Spinal cord (tissue), 4 donors: Measurements from ENCODE around the gene LY6G6C. TPM values are rescaled to one million over a fixed set of nuclear protein-coding genes. Genes with fewer than 3 reads are reported as not detected.

ENCODE experiments used
- polyA plus RNA-seq, 2 donors: library from polyadenylated mRNA; unstranded; fragments of 120-200 nt; gene quantifications; one replicate each; pipeline ENCODE4 v1.2.1, GENCODE V29; 2013; ENCODE audit not compliant: insufficient read length in 2 of 2
- small RNA-seq: library from RNA; depleted of rRNA; stranded (forward); fragments of <200 nt; gene quantifications from one replicate; pipeline ENCODE3, GENCODE V24; 2014; ENCODE audit warnings: low replicate concordance
- total RNA-seq, 2 donors: library from RNA; depleted of rRNA in 1 of 2; stranded (reverse); fragments of 120-200 nt in 1 of 2; fragments of >200 nt in 1 of 2; gene quantifications; one replicate each; pipeline versions ENCODE4 v1.2.3 to v1.2.4, GENCODE V29; 2013 to 2014

LY6G6C gene
- total and polyA plus RNA-seq, 4 donors: 0.17 to 1.2 (median 0.71) TPM; not detected in 1

Small RNAs within 50 kb of the gene (small RNA-seq; reads per million reads assigned to genes)
- gene LY6G6D: not detected
- gene MIR4646: not detected
- not detected for gene MSH5-SAPCD1
- gene RNU6-850P: not detected
- not detected for gene SAPCD1

Other genes starting within 250 kb of the LY6G6C start
Only the 30 nearest of the 41 such genes appear.
- gene LTA, start 149.5 kb downstream of the LY6G6C start, total RNA-seq: under 1 TPM in 1 of 2 donors, not detected in 1; 0.11 TPM
- under 1 TPM; 0.22 to 0.27 TPM for gene LTA, start 149.5 kb downstream of the LY6G6C start, polyA plus RNA-seq
- gene TNF, start 146.2 kb downstream of the LY6G6C start, total RNA-seq: under 1 TPM in 1 of 2 donors, not detected in 1; 0.39 TPM
- under 1 TPM in 1 of 2 donors, not detected in 1; 0.40 TPM for gene TNF, start 146.2 kb downstream of the LY6G6C start, polyA plus RNA-seq
- gene LTB, start 139.3 kb downstream of the LY6G6C start, total RNA-seq: 1 to 10 TPM in 1 of 2 donors, under 1 TPM in 1; 0.55 to 1.9 TPM
- gene LTB, start 139.3 kb downstream of the LY6G6C start, polyA plus RNA-seq: under 1 TPM; 0.35 to 0.50 TPM
- 10 to 100 TPM; 10.8 to 15.2 TPM for gene LST1, start 135.5 kb downstream of the LY6G6C start, total RNA-seq
- 10 to 100 TPM in 1 of 2 donors, 1 to 10 TPM in 1; 9.0 to 12.6 TPM for gene LST1, start 135.5 kb downstream of the LY6G6C start, polyA plus RNA-seq
- gene NCR3, start 128.7 kb downstream of the LY6G6C start, total RNA-seq: not detected
- gene NCR3, start 128.7 kb downstream of the LY6G6C start, polyA plus RNA-seq: not detected
- gene AIF1, start 106.5 kb downstream of the LY6G6C start, total RNA-seq: 10 to 100 TPM; 35.5 to 55.0 TPM
- gene AIF1, start 106.5 kb downstream of the LY6G6C start, polyA plus RNA-seq: 10 to 100 TPM; 27.8 to 42.5 TPM
- gene PRRC2A, start 101.0 kb downstream of the LY6G6C start, total RNA-seq: 10 to 100 TPM; 48.7 to 79.6 TPM
- gene PRRC2A, start 101.0 kb downstream of the LY6G6C start, polyA plus RNA-seq: 100 to 1,000 TPM; 241 to 250 TPM
- gene BAG6, start 69.1 kb downstream of the LY6G6C start, total RNA-seq: 100 to 1,000 TPM in 1 of 2 donors, 10 to 100 TPM in 1; 88.9 to 184 TPM
- gene BAG6, start 69.1 kb downstream of the LY6G6C start, polyA plus RNA-seq: 100 to 1,000 TPM; 249 to 255 TPM
- 1 to 10 TPM in 1 of 2 donors, under 1 TPM in 1; 0.40 to 5.7 TPM for gene APOM, start 65.9 kb downstream of the LY6G6C start, total RNA-seq
- 1 to 10 TPM; 6.7 to 9.5 TPM for gene APOM, start 65.9 kb downstream of the LY6G6C start, polyA plus RNA-seq
- 10 to 100 TPM; 12.4 to 23.1 TPM for gene C6orf47, start 61.0 kb downstream of the LY6G6C start, total RNA-seq
- gene C6orf47, start 61.0 kb downstream of the LY6G6C start, polyA plus RNA-seq: 10 to 100 TPM; 16.8 to 17.8 TPM
- 10 to 100 TPM in 1 of 2 donors, 1 to 10 TPM in 1; 9.1 to 15.3 TPM for gene GPANK1, start 56.7 kb downstream of the LY6G6C start, total RNA-seq
- 10 to 100 TPM; 16.9 to 19.9 TPM for gene GPANK1, start 56.7 kb downstream of the LY6G6C start, polyA plus RNA-seq
- gene CSNK2B, start 55.7 kb downstream of the LY6G6C start, total RNA-seq: 100 to 1,000 TPM in 1 of 2 donors, 10 to 100 TPM in 1; 54.3 to 183 TPM
- 100 to 1,000 TPM; 213 to 215 TPM for gene CSNK2B, start 55.7 kb downstream of the LY6G6C start, polyA plus RNA-seq
- 1 to 10 TPM; 2.1 to 8.6 TPM for gene LY6G5B, start 51.8 kb downstream of the LY6G6C start, total RNA-seq
- 10 to 100 TPM; 17.6 to 35.6 TPM for gene LY6G5B, start 51.8 kb downstream of the LY6G6C start, polyA plus RNA-seq
- 1 to 10 TPM in 1 of 2 donors, under 1 TPM in 1; 0.40 to 3.3 TPM for gene LY6G5C, start 40.7 kb downstream of the LY6G6C start, total RNA-seq
- gene LY6G5C, start 40.7 kb downstream of the LY6G6C start, polyA plus RNA-seq: 10 to 100 TPM in 1 of 2 donors, 1 to 10 TPM in 1; 8.5 to 13.1 TPM
- gene ABHD16A, start 18.4 kb downstream of the LY6G6C start, total RNA-seq: 10 to 100 TPM; 51.8 to 83.6 TPM
- 10 to 100 TPM; 72.0 to 85.8 TPM for gene ABHD16A, start 18.4 kb downstream of the LY6G6C start, polyA plus RNA-seq
- gene LY6G6F, start 14.9 kb downstream of the LY6G6C start, total RNA-seq: under 1 TPM in 1 of 2 donors, not detected in 1; 0.30 TPM
- under 1 TPM in 1 of 2 donors, not detected in 1; 0.27 TPM for gene LY6G6F, start 14.9 kb downstream of the LY6G6C start, polyA plus RNA-seq
- 1 to 10 TPM; 1.1 to 6.6 TPM for gene LY6G6D, start 6.4 kb downstream of the LY6G6C start, total RNA-seq
- gene LY6G6D, start 6.4 kb downstream of the LY6G6C start, polyA plus RNA-seq: 1 to 10 TPM in 1 of 2 donors, under 1 TPM in 1; 0.51 to 2.3 TPM
- gene MPIG6B, start 1.6 kb upstream of the LY6G6C start, total RNA-seq: under 1 TPM in 1 of 2 donors, not detected in 1; 0.17 TPM
- gene MPIG6B, start 1.6 kb upstream of the LY6G6C start, polyA plus RNA-seq: 1 to 10 TPM in 1 of 2 donors, under 1 TPM in 1; 0.81 to 1.3 TPM
- gene DDAH2, start 7.6 kb upstream of the LY6G6C start, total RNA-seq: 100 to 1,000 TPM in 1 of 2 donors, 10 to 100 TPM in 1; 62.9 to 207 TPM
- 100 to 1,000 TPM; 159 to 178 TPM for gene DDAH2, start 7.6 kb upstream of the LY6G6C start, polyA plus RNA-seq
- 100 to 1,000 TPM in 1 of 2 donors, 10 to 100 TPM in 1; 96.3 to 322 TPM for gene CLIC1, start 14.8 kb upstream of the LY6G6C start, total RNA-seq
- 10 to 100 TPM; 73.5 to 87.1 TPM for gene CLIC1, start 14.8 kb upstream of the LY6G6C start, polyA plus RNA-seq
- 10 to 100 TPM in 1 of 2 donors, 1 to 10 TPM in 1; 6.2 to 20.2 TPM for gene MSH5, start 18.3 kb upstream of the LY6G6C start, total RNA-seq
- 10 to 100 TPM; 18.9 to 38.8 TPM for gene MSH5, start 18.3 kb upstream of the LY6G6C start, polyA plus RNA-seq
- 1 to 10 TPM; 3.4 to 9.5 TPM for gene SAPCD1, start 40.9 kb upstream of the LY6G6C start, total RNA-seq
- gene SAPCD1, start 40.9 kb upstream of the LY6G6C start, polyA plus RNA-seq: 10 to 100 TPM; 10.5 to 11.1 TPM
- gene VWA7, start 55.6 kb upstream of the LY6G6C start, total RNA-seq: 1 to 10 TPM; 1.8 to 2.9 TPM
- 1 to 10 TPM; 4.0 to 4.3 TPM for gene VWA7, start 55.6 kb upstream of the LY6G6C start, polyA plus RNA-seq
- gene VARS1, start 74.0 kb upstream of the LY6G6C start, total RNA-seq: 10 to 100 TPM; 25.3 to 35.5 TPM
- gene VARS1, start 74.0 kb upstream of the LY6G6C start, polyA plus RNA-seq: 10 to 100 TPM; 66.1 to 70.6 TPM
- 10 to 100 TPM; 18.0 to 45.7 TPM for gene LSM2, start 85.2 kb upstream of the LY6G6C start, total RNA-seq
- 10 to 100 TPM; 54.4 to 63.3 TPM for gene LSM2, start 85.2 kb upstream of the LY6G6C start, polyA plus RNA-seq
- gene HSPA1L, start 93.5 kb upstream of the LY6G6C start, total RNA-seq: 1 to 10 TPM; 3.3 to 4.8 TPM
- gene HSPA1L, start 93.5 kb upstream of the LY6G6C start, polyA plus RNA-seq: 1 to 10 TPM; 5.1 to 6.1 TPM
- gene HSPA1A, start 93.8 kb upstream of the LY6G6C start, total RNA-seq: 100 to 1,000 TPM; 221 to 541 TPM
- gene HSPA1A, start 93.8 kb upstream of the LY6G6C start, polyA plus RNA-seq: 100 to 1,000 TPM; 117 to 175 TPM
- gene HSPA1B, start 106.0 kb upstream of the LY6G6C start, total RNA-seq: 100 to 1,000 TPM; 285 to 696 TPM
- 100 to 1,000 TPM; 113 to 166 TPM for gene HSPA1B, start 106.0 kb upstream of the LY6G6C start, polyA plus RNA-seq
- 10 to 100 TPM; 21.9 to 47.5 TPM for gene NEU1, start 141.1 kb upstream of the LY6G6C start, total RNA-seq
- gene NEU1, start 141.1 kb upstream of the LY6G6C start, polyA plus RNA-seq: 10 to 100 TPM; 23.6 to 25.5 TPM
- gene SLC44A4, start 157.3 kb upstream of the LY6G6C start, total RNA-seq: under 1 TPM; 0.20 to 0.55 TPM
- gene SLC44A4, start 157.3 kb upstream of the LY6G6C start, polyA plus RNA-seq: 1 to 10 TPM in 1 of 2 donors, under 1 TPM in 1; 1.00 to 1.1 TPM